DOHH2 (cell line): ENCODE data around the gene DUSP23.

ENCODE experiments used
- H3F3A ChIP-seq: fragments of 200-600 bp; sonication (generic), shearing (Covaris generic); 2 replicates; pipeline ENCODE4 v1.6.0; 2016; ENCODE audit warnings: antibody characterized with exemption, mild to moderate bottlenecking; ENCODE audit not compliant: control insufficient read depth, insufficient read depth
- H3K27ac ChIP-seq: fragments of 200-600 bp; sonication (generic); 2 replicates; pipeline ENCODE4 v1.5.1; 2014; ENCODE audit warnings: low read depth, mild to moderate bottlenecking, low read length, moderate library complexity
- H3K27me3 ChIP-seq: fragments of 200-600 bp; sonication (generic); 2 replicates; pipeline ENCODE4 v1.6.1; 2014; ENCODE audit warnings: mild to moderate bottlenecking, low read length, mixed read lengths; ENCODE audit not compliant: control insufficient read depth
- H3K36me3 ChIP-seq: fragments of 200-600 bp; sonication (generic); 2 replicates; pipeline ENCODE4 v1.6.1; 2014; ENCODE audit warnings: mild to moderate bottlenecking, low read length, moderate library complexity, mixed read lengths; ENCODE audit not compliant: control insufficient read depth
- H3K4me1 ChIP-seq: fragments of 200-600 bp; sonication (generic); 2 replicates; pipeline ENCODE4 v1.6.1; 2014; ENCODE audit warnings: mild to moderate bottlenecking, low read length, mixed read lengths; ENCODE audit not compliant: control insufficient read depth
- H3K4me2 ChIP-seq: fragments of 200-600 bp; sonication (generic); 2 replicates; pipeline ENCODE4 v1.6.0; 2014; ENCODE audit warnings: mild to moderate bottlenecking, low read length, moderate library complexity
- H3K4me3 ChIP-seq: fragments of 200-600 bp; sonication (generic); 2 replicates; pipeline ENCODE4 v1.5.1; 2014; ENCODE audit warnings: mild to moderate bottlenecking, low read length, mixed read lengths
- H3K79me2 ChIP-seq: fragments of 200-600 bp; sonication (generic); 2 replicates; pipeline ENCODE4 v1.6.1; 2014; ENCODE audit warnings: mild to moderate bottlenecking, low read length, mixed read lengths; ENCODE audit not compliant: control insufficient read depth
- H3K9me2 ChIP-seq: fragments of 200-600 bp; sonication (generic); replicated peaks from 2 replicates; pipeline ENCODE4 v1.6.1; 2014; ENCODE audit warnings: mild to moderate bottlenecking, low read length, mixed read lengths; ENCODE audit not compliant: control insufficient read depth
- H3K9me3 ChIP-seq: fragments of 200-600 bp; sonication (generic); 2 replicates; pipeline ENCODE4 v1.6.1; 2014; ENCODE audit warnings: antibody characterized with exemption, low read length, mixed read lengths; ENCODE audit not compliant: control insufficient read depth, insufficient read depth
- H4K20me1 ChIP-seq: fragments of 200-600 bp; sonication (generic); 2 replicates; pipeline ENCODE4 v1.6.0; 2014; ENCODE audit warnings: low read depth, mild to moderate bottlenecking, antibody characterized with exemption, low read length, moderate library complexity; ENCODE audit not compliant: control insufficient read depth, insufficient read depth
- EZH2phosphoT487 ChIP-seq: fragments of 200-600 bp; sonication (generic); IDR thresholded peaks from 2 replicates; pipeline ENCODE4 v1.6.1; 2017; ENCODE audit warnings: borderline replicate concordance, mild to moderate bottlenecking, antibody characterized with exemption, low read length, moderate library complexity, mixed read lengths
- TF ChIP-seq, protein P1 (sequence below): fragments of 200-600 bp; sonication (generic); IDR thresholded peaks from one replicate; pipeline ENCODE4 v1.5.1; 2014; ENCODE audit warnings: antibody characterized with exemption, mild to moderate bottlenecking, low read depth, low read length; ENCODE audit not compliant: poor library complexity, severe bottlenecking

Gene DUSP23

DNA sequence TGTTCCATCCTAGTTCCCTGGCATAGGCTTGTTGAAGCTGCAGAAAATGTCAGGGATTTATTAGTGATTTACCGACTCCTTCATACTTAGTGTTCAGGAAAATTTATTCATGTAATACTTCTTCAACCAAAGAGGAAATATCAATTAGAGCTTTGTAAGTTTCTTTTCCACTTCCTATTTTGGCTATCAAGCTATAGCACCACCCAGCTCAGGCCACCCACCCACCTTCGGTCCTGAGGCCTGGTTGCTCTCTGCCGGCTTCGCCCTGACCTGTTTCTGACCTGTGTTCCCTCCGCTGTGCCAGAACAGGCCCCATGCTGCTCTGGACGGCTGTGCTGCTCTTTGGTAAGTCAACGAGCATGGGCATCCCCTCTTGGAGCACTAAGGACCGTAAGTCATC, 21.3 kb downstream of the DUSP23 start, which contains the start of gene FCRL6:
Gene FCRL6 (plus strand): TSS at position 250 of the 400 bp plus-strand sequence. CDS start 65 bp downstream, at position 315.
- Histone ChIP-seq H3K27ac (no peak within 1 kb of the TSS), H3K9me2 (no peaks in the 10 kb centered on the region), H3F3A (no peaks in the 10 kb centered on the region), H3K4me1 (no peaks in the 10 kb centered on the region), H3K4me3 (no peak within 1 kb of the TSS), H3K27me3 (peaks cover 59% of the 10 kb centered on the region), H3K9me3 (no peaks in the 10 kb centered on the region), H3K36me3 (no peaks in the 10 kb centered on the region), H4K20me1 (no peaks in the 10 kb centered on the region), H3K4me2 (no peak within 1 kb of the TSS), H3K79me2 (no peaks in the 10 kb centered on the region)
- no peak for TF ChIP-seq EZH2phosphoT487
- TF ChIP-seq, protein P1, sequence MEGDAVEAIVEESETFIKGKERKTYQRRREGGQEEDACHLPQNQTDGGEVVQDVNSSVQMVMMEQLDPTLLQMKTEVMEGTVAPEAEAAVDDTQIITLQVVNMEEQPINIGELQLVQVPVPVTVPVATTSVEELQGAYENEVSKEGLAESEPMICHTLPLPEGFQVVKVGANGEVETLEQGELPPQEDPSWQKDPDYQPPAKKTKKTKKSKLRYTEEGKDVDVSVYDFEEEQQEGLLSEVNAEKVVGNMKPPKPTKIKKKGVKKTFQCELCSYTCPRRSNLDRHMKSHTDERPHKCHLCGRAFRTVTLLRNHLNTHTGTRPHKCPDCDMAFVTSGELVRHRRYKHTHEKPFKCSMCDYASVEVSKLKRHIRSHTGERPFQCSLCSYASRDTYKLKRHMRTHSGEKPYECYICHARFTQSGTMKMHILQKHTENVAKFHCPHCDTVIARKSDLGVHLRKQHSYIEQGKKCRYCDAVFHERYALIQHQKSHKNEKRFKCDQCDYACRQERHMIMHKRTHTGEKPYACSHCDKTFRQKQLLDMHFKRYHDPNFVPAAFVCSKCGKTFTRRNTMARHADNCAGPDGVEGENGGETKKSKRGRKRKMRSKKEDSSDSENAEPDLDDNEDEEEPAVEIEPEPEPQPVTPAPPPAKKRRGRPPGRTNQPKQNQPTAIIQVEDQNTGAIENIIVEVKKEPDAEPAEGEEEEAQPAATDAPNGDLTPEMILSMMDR = no peak

DNA sequence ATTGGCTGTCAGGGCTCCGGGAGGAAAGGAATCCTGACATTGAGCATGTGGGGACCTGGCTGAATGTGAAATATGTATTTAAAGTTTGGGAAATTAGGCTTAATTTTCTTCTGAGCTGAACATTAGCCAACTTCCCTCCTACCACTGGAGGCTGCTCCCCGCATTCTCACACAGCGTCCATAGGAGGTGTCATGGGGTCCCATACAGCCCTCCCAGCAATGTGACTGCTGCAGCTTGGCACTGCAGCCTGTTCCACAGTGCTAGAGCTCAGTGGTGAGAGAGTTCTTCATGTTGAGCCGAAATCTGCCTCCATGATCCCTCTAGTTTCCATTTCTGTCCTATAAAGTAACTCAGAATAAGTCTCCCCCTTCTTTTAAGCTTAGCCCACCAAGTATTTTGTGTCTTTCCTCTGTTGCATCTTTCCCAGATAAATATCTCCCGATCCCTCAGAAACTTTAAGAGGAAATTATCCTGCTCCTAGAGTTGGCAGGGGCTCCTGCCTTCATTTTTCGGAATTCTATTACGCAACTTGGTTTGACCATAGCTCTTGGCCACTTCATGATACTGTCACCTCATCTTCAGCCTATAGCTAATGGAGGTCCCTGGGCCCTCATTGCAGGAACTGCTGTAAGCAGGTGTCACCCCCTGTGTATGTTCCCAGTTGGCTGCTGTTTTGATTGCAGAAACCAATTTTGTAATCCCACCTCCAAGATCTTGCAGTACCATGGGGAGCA, 23.4 kb downstream of the DUSP23 start:
- H3K27me3 ChIP-seq = peaks cover 52% of the 10 kb centered on the region
- TF ChIP-seq, protein P1 = no peak
- no peak for TF ChIP-seq EZH2phosphoT487
- H3K79me2 ChIP-seq = no peaks in the 10 kb centered on the region
- no peaks in the 10 kb centered on the region for H4K20me1 ChIP-seq
- no peak overlapping the region for H3K27ac ChIP-seq
- H3K9me2 ChIP-seq = no peaks in the 10 kb centered on the region
- no peaks in the 10 kb centered on the region for H3K9me3 ChIP-seq
- H3K36me3 ChIP-seq = no peaks in the 10 kb centered on the region
- H3F3A ChIP-seq = no peaks in the 10 kb centered on the region
- no peak overlapping the region for H3K4me3 ChIP-seq
- H3K4me1 ChIP-seq = no peaks in the 10 kb centered on the region
- H3K4me2 ChIP-seq = no peak overlapping the region

DNA sequence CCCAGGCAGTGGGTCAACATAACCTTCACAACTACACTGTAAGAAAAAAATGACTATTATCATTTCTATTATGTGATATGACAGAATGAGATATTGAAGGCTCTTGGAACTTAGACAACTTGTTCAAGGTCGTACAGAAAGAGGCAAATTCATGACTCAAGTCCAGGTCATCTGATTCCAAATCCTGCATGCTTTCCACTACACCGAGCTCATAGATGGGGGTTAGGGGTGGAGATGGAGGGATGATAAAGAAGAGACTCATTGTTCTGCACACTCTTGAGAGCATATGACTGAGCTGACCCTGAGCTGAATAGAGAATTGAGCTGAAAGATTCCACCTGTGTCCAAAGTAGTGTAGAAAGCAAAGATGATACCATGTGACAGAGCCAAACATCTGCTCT, 24.2 kb downstream of the DUSP23 start:
- no peaks in the 10 kb centered on the region for H3K4me1 ChIP-seq
- no peaks in the 10 kb centered on the region for H3K9me2 ChIP-seq
- H4K20me1 ChIP-seq = no peaks in the 10 kb centered on the region
- peaks cover 46% of the 10 kb centered on the region for H3K27me3 ChIP-seq
- H3K36me3 ChIP-seq = no peaks in the 10 kb centered on the region
- no peak overlapping the region for H3K4me3 ChIP-seq
- H3K27ac ChIP-seq = no peak overlapping the region
- no peak overlapping the region for H3K4me2 ChIP-seq
- no peaks in the 10 kb centered on the region for H3F3A ChIP-seq
- no peaks in the 10 kb centered on the region for H3K79me2 ChIP-seq
- no peaks in the 10 kb centered on the region for H3K9me3 ChIP-seq
- no peak for TF ChIP-seq EZH2phosphoT487
- TF ChIP-seq, protein P1 = no peak
